Activated T-cell treated with anti-CD3 and anti-CD28 coated beads for 1 hour (primary cell): ENCODE results near the gene MC5R.
"Not testable (repeated sequence)": the region's sequence is repeated elsewhere in the genome, so short reads cannot be mapped to it uniquely, and the experiment has no call there.

Source experiments
- DNase-seq: peaks from one replicate; pipeline ENCODE4 v3.0.0-alpha.2; 2020; ENCODE audit warnings: low read depth

The MC5R gene

GRCh38 chr18:13849791-13850190 lies 25.8 kb downstream of the MC5R start:
- DNase-seq = no peak

DNA sequence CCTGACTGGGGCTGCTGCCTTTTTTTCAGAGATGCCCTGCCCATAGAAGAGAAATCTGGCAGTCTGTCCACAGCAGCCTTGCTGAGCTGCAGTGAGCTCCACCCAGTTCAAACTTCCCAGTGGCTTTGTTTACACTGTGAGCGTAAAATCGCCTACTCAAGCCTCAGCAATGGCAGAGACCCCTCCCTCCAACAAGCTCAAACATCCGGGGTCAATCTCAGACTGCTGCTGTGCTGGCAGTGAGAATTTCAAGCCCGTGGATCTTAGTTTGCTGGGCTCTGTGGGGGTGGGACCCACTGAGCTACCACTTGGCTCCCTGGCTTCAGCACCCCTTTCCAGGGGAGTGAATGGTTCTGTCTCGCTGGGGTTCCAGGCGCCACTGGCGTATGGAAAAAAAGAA lies 38.9 kb downstream of the MC5R start:
- not testable (repeated sequence) for DNase-seq

DNA sequence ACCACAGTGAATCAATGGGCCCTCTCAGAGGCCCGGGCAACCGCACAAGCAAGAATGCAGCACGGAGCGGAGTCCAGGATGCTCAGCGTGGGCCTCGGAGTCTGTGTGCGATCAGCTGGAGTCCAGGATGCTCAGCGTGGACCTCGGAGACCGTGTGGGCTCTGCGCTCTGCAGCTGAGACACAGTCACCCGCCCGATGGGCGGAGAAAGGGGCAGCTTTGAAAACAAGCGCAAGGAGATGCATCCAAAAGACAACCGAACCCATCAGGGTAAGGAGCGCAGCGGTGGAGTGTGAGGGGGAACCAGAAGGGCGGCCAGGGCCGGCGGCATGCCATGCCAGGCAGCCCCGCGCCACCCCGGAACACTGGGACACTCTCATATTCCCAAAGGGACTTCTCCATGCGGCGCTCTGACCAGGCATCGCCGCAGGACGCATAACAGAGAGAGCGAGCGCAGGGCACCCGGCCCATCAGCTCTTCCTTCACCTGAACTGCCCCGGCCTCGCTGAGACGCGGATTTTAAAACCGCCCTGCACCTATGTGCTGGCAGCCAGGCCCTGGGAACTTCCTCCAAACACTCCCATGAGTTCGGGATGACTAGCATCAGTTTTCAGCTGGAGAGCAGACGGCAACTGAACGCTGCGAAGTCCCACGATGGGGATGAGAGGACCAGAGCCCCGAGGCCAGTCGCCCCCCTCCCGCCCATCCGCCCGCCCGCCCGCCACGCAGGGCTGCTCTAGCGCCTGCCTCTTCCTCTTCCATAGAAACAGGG lies 44.7 kb downstream of the MC5R start:
- no peak for DNase-seq

- no peak for DNase-seq
These were observed 47.8 kb downstream of the MC5R start for GRCh38 chr18:13871701-13872100.

- no peak for DNase-seq
These were observed 48.4 kb downstream of the MC5R start for GRCh38 chr18:13872373-13872772.

- no peak for DNase-seq
These were observed 49.0 kb downstream of the MC5R start for GRCh38 chr18:13872932-13873331.

- DNase-seq = no peak
These were observed 50.6 kb downstream of the MC5R start for GRCh38 chr18:13874558-13874957.
